Inflammatory macrophage treated with lipopolysaccharide for 1 hour (primary cell): ENCODE results near the gene GSTCD.
A peak's percentile ranks its signal among the peaks of the same experiment; 100 is the strongest.
"Not testable (repeated sequence)": the region's sequence is repeated elsewhere in the genome, so short reads cannot be mapped to it uniquely, and the experiment has no call there.

Experiments used
- DNase-seq, 2 donors: peaks; one replicate each; pipeline ENCODE4 v3.0.0-alpha.2; 2020 to 2022

Gene GSTCD

GRCh38 chr4:105708181-105709080 is at the start of gene GSTCD, which contains the start of gene INTS12:
TSS of gene GSTCD (plus strand) at chr4:105708784. CDS start at chr4:105717614, 8,830 bp downstream.
TSS of gene INTS12 (minus strand) at chr4:105708689. CDS start at chr4:105700005, 8,684 bp downstream.
- peak; percentile 85 to 97 for DNase-seq

- DNase-seq, result no peak
These were observed 49.4 kb upstream of the GSTCD start for GRCh38 chr4:105659190-105659589.

- no peak for DNase-seq
These were observed 47.6 kb upstream of the GSTCD start for GRCh38 chr4:105661028-105661427.

GRCh38 chr4:105662935-105663675 is 45.5 kb upstream of the GSTCD start:
- no peak for DNase-seq

- DNase-seq, result no peak
These were observed 41.9 kb upstream of the GSTCD start for GRCh38 chr4:105666693-105667092.

GRCh38 chr4:105670684-105671083 is 37.9 kb upstream of the GSTCD start:
- DNase-seq, result no peak

- no peak for DNase-seq
These were observed 37.3 kb upstream of the GSTCD start for GRCh38 chr4:105671301-105671700.

- no peak for DNase-seq
These were observed 34.6 kb upstream of the GSTCD start for GRCh38 chr4:105674011-105674410.

GRCh38 chr4:105677709-105678108 is 30.9 kb upstream of the GSTCD start:
- no peak for DNase-seq

GRCh38 chr4:105679186-105679585 is 29.4 kb upstream of the GSTCD start:
- no peak for DNase-seq

- DNase-seq, result no peak
These were observed 25.5 kb upstream of the GSTCD start for GRCh38 chr4:105683038-105683437.

GRCh38 chr4:105686571-105686970 is 22.0 kb upstream of the GSTCD start:
- DNase-seq, result no peak

- not testable (repeated sequence) for DNase-seq
These were observed 13.8 kb upstream of the GSTCD start for GRCh38 chr4:105694812-105695211.

GRCh38 chr4:105695832-105696231 is 12.8 kb upstream of the GSTCD start:
- DNase-seq, result not testable (repeated sequence)

- DNase-seq, result no peak
These were observed 10.0 kb upstream of the GSTCD start for GRCh38 chr4:105698607-105699006.

GRCh38 chr4:105707782-105708180 is 803 bp upstream of the GSTCD start:
- peak in 1 of 2 donors; percentile 18 for DNase-seq

- DNase-seq, result peak; percentile 16 to 20
These were observed 482 bp downstream of the GSTCD start for GRCh38 chr4:105709081-105709450.

GRCh38 chr4:105710012-105710600 is 1.5 kb downstream of the GSTCD start:
- DNase-seq, result no peak

- DNase-seq, result no peak
These were observed 2.1 kb downstream of the GSTCD start for GRCh38 chr4:105710678-105711077.

GRCh38 chr4:105712766-105713165 is 4.2 kb downstream of the GSTCD start:
- DNase-seq, result no peak

- peak; percentile 71 to 72 for DNase-seq
These were observed 5.5 kb downstream of the GSTCD start for GRCh38 chr4:105714071-105714521.

GRCh38 chr4:105714932-105715331 is 6.3 kb downstream of the GSTCD start:
- peak in 1 of 2 donors; percentile 7 for DNase-seq

- DNase-seq, result peak; percentile 26 to 79
These were observed 7.2 kb downstream of the GSTCD start for GRCh38 chr4:105715692-105716278.
